Fibroblast of the aortic adventitia (primary cell): ENCODE data around the gene STX19. TPM values are rescaled to one million over a fixed set of nuclear protein-coding genes. Genes with fewer than 3 reads are reported as not detected.
A peak's percentile ranks its signal among the peaks of the same experiment; 100 is the strongest.

Experiments used
- DNase-seq: peaks from one replicate; pipeline ENCODE4 v3.0.0-alpha.2; 2010; ENCODE audit warnings: low read depth
- H3K4me3 ChIP-seq: 2 replicates; pipeline ENCODE4 v1.5.1; 2011; ENCODE audit warnings: low read depth, mild to moderate bottlenecking, control low read depth, low read length, moderate library complexity
- CTCF ChIP-seq: IDR thresholded peaks from 2 replicates; pipeline ENCODE4 v1.5.1; 2011; ENCODE audit warnings: mild to moderate bottlenecking, low read length, control low read depth, inconsistent platforms; ENCODE audit not compliant: insufficient read depth
- total RNA-seq: library from RNA; depleted of rRNA; stranded (reverse); fragments of >200 nt; gene quantifications from 2 replicates; pipeline ENCODE4 v1.2.3, GENCODE V29; 2012; ENCODE audit warnings: low replicate concordance

STX19 gene
- total RNA-seq, 1 donor, result not detected

- TF ChIP-seq CTCF, result no peak
These were observed 17.1 kb downstream of the STX19 start for GRCh38 chr3:94011233-94011711.

GRCh38 chr3:94009608-94010007 lies 18.8 kb downstream of the STX19 start:
- TF ChIP-seq CTCF, result no peak
- DNase-seq, result no peak

More at GRCh38 chr3:94011233-94011711, 17.1 kb downstream of the STX19 start:
- no peak overlapping the region for H3K4me3 ChIP-seq
- no peak for DNase-seq

GRCh38 chr3:94008253-94008652 lies 20.1 kb downstream of the STX19 start:
- no peak for DNase-seq
- H3K4me3 ChIP-seq, result no peak overlapping the region
- TF ChIP-seq CTCF, result no peak

More at GRCh38 chr3:94009608-94010007, 18.8 kb downstream of the STX19 start:
- H3K4me3 ChIP-seq, result no peak overlapping the region

GRCh38 chr3:94004301-94004910 lies 24.0 kb downstream of the STX19 start:
- peak overlapping the region; percentile 31 for H3K4me3 ChIP-seq
- peak; percentile 88 for DNase-seq
- peak; percentile 89 for TF ChIP-seq CTCF

GRCh38 chr3:94001827-94002495 lies 26.4 kb downstream of the STX19 start:
- TF ChIP-seq CTCF, result no peak
- DNase-seq, result no peak
- H3K4me3 ChIP-seq, result no peak overlapping the region

GRCh38 chr3:94001191-94001590 lies 27.2 kb downstream of the STX19 start:
- H3K4me3 ChIP-seq, result no peak overlapping the region
- TF ChIP-seq CTCF, result no peak
- DNase-seq, result peak; percentile 41
